Measurements from ENCODE around the gene GAK. TPM values are rescaled to one million over a fixed set of nuclear protein-coding genes. Genes with fewer than 3 reads are reported as not detected.

The GAK gene
- total RNA-seq, 1 experiment from 2014 or later: 49.5 TPM

- DNase-seq (ENCODE audit: low spot score): no peak
Observed at GRCh38 chr4:964346-965025, 32.4 kb upstream of the GAK start.

- DNase-seq (ENCODE audit: low spot score): no peak
Observed at GRCh38 chr4:963276-964225, 31.4 kb upstream of the GAK start.

GRCh38 chr4:962231-963208 lies 30.4 kb upstream of the GAK start:
- DNase-seq (ENCODE audit: low spot score): no peak

- DNase-seq (ENCODE audit: low spot score): no peak
Observed at GRCh38 chr4:961351-962230, 29.5 kb upstream of the GAK start.

- DNase-seq (ENCODE audit: low spot score): no peak
Observed at GRCh38 chr4:960636-961350, 28.7 kb upstream of the GAK start.

GRCh38 chr4:960140-960635 lies 28.1 kb upstream of the GAK start:
- no peak for DNase-seq (ENCODE audit: low spot score)

- DNase-seq (ENCODE audit: low spot score): no peak
Observed at GRCh38 chr4:959338-960139, 27.4 kb upstream of the GAK start.

GRCh38 chr4:958696-959337 lies 26.7 kb upstream of the GAK start:
- DNase-seq (ENCODE audit: low spot score): no peak

GRCh38 chr4:958314-958665 lies 26.2 kb upstream of the GAK start:
- DNase-seq (ENCODE audit: low spot score): no peak

GRCh38 chr4:957581-958313 lies 25.6 kb upstream of the GAK start:
- no peak for DNase-seq (ENCODE audit: low spot score)

GRCh38 chr4:957231-957580 lies 25.1 kb upstream of the GAK start:
- no peak for DNase-seq (ENCODE audit: low spot score)

- DNase-seq (ENCODE audit: low spot score): no peak
Observed at GRCh38 chr4:956531-957230, 24.6 kb upstream of the GAK start.

- no peak for DNase-seq (ENCODE audit: low spot score)
Observed at GRCh38 chr4:955931-956381, 23.8 kb upstream of the GAK start.

GRCh38 chr4:955161-955921 lies 23.2 kb upstream of the GAK start:
- no peak for DNase-seq (ENCODE audit: low spot score)

GRCh38 chr4:954211-955020 lies 22.3 kb upstream of the GAK start:
- no peak for DNase-seq (ENCODE audit: low spot score)

- DNase-seq (ENCODE audit: low spot score): no peak
Observed at GRCh38 chr4:953574-953915, 21.4 kb upstream of the GAK start.

All from H4 (cell line).